Amygdala (tissue), 56 donors: ENCODE results near the gene TMC1.

Source experiments
- DNase-seq, 56 donors: peaks; one replicate each; lab custom pipeline; 2025; lab: John Stamatoyannopoulos, UW

Gene TMC1

GRCh38 chr9:72661401-72662135 is 140.2 kb downstream of the TMC1 start:
- DNase-seq: no peak

- DNase-seq: no peak
These were observed 144.0 kb downstream of the TMC1 start for GRCh38 chr9:72665421-72665820.

- no peak for DNase-seq
These were observed 145.8 kb downstream of the TMC1 start for GRCh38 chr9:72667181-72667580.

GRCh38 chr9:72674961-72675360 is 153.6 kb downstream of the TMC1 start:
- DNase-seq: no peak

- peak in 1 of 56 donors; percentile 9 for DNase-seq
These were observed 154.2 kb downstream of the TMC1 start for GRCh38 chr9:72675586-72675985.

- DNase-seq: peak in 9 of 56 donors; percentile 2 to 43 (median 5)
These were observed 159.3 kb downstream of the TMC1 start for GRCh38 chr9:72680593-72681282.

GRCh38 chr9:72681283-72681630 is 159.8 kb downstream of the TMC1 start:
- no peak for DNase-seq

GRCh38 chr9:72684615-72685014 is 163.2 kb downstream of the TMC1 start:
- DNase-seq: no peak

GRCh38 chr9:72685911-72686310 is 164.5 kb downstream of the TMC1 start:
- peak in 1 of 56 donors; percentile 14 for DNase-seq

GRCh38 chr9:72687331-72687730 is 165.9 kb downstream of the TMC1 start:
- no peak for DNase-seq

- DNase-seq: no peak
These were observed 170.3 kb downstream of the TMC1 start for GRCh38 chr9:72691671-72692070.

GRCh38 chr9:72695365-72695764 is 174.0 kb downstream of the TMC1 start:
- no peak for DNase-seq

- DNase-seq: no peak
These were observed 175.1 kb downstream of the TMC1 start for GRCh38 chr9:72696511-72696910.

GRCh38 chr9:72701510-72701909 is 180.1 kb downstream of the TMC1 start:
- DNase-seq: no peak

GRCh38 chr9:72703574-72703973 is 182.2 kb downstream of the TMC1 start:
- DNase-seq: no peak

- DNase-seq: no peak
These were observed 183.4 kb downstream of the TMC1 start for GRCh38 chr9:72704688-72705375.

- DNase-seq: no peak
These were observed 197.1 kb downstream of the TMC1 start for GRCh38 chr9:72718503-72718902.

GRCh38 chr9:72721067-72721466 is 199.7 kb downstream of the TMC1 start:
- DNase-seq: no peak

GRCh38 chr9:72726947-72727346 is 205.5 kb downstream of the TMC1 start:
- no peak for DNase-seq

GRCh38 chr9:72728031-72728770 is 206.8 kb downstream of the TMC1 start:
- DNase-seq: no peak

GRCh38 chr9:72733895-72734294 is 212.5 kb downstream of the TMC1 start:
- peak in 1 of 56 donors; percentile 1 for DNase-seq
